GM19239 (cell line): Measurements from ENCODE around the gene KLKB1.
"Not testable (repeated sequence)": the region's sequence is repeated elsewhere in the genome, so short reads cannot be mapped to it uniquely, and the experiment has no call there.

ENCODE experiments used
- DNase-seq: peaks from one replicate; pipeline ENCODE4 v3.0.0; 2011; ENCODE audit warnings: low spot score; ENCODE audit not compliant: insufficient read length
- FAIRE-seq: peaks from 2 replicates; lab custom pipeline; 2011; peaks lifted over from hg19 to GRCh38; lab: Jason Lieb, UNC

Gene KLKB1

GRCh38 chr4:186260504-186261448, 33.5 kb downstream of the KLKB1 start:
- no peak for DNase-seq
- no peak for FAIRE-seq

DNA sequence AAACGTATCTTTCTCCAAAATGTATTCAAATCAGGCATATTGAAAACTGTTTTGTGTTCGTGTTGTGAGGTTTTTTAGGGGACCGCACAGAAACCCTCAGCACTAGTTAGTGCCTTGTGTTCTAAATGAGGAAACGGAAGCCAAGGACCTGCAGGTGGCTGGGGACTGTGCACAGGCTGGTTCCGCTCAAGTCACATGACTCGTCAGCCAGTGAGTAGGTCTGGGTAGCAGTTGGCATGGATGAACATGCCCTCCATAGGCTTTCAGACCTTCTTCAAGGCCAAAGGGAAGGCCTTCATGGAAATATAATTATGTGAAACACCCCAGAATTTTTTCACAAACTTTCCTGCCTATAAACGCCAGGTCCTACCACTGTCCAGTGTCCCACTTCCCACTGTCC, 37.4 kb downstream of the KLKB1 start:
- DNase-seq (no peak), FAIRE-seq (no peak)

DNA sequence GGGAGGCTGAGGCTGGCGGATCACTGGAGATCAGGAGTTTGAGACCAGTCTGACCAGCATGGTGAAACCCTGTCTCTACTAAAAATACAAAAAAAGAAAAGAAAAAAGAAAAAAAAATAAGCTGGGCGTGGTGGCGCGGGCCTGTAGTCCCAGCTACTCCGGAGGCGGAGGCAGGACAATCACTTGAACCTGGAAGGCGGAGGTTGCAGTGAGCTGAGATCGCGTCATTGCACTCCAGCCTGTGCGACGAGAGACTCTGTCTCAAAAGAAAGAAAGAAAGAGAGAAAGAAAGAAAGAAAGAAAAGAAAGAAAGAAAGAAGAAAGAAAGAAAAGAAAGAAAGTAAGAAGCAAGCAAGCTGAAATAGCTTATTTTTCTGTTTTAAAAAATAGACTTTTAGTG, 37.9 kb downstream of the KLKB1 start:
- DNase-seq, FAIRE-seq: not testable (repeated sequence)

GRCh38 chr4:186265683-186266652, 38.7 kb downstream of the KLKB1 start, which contains the start of gene F11:
Gene F11 (plus strand): TSS chr4:186266189. CDS start chr4:186267137, 948 bp downstream.
- DNase-seq: no peak

DNA sequence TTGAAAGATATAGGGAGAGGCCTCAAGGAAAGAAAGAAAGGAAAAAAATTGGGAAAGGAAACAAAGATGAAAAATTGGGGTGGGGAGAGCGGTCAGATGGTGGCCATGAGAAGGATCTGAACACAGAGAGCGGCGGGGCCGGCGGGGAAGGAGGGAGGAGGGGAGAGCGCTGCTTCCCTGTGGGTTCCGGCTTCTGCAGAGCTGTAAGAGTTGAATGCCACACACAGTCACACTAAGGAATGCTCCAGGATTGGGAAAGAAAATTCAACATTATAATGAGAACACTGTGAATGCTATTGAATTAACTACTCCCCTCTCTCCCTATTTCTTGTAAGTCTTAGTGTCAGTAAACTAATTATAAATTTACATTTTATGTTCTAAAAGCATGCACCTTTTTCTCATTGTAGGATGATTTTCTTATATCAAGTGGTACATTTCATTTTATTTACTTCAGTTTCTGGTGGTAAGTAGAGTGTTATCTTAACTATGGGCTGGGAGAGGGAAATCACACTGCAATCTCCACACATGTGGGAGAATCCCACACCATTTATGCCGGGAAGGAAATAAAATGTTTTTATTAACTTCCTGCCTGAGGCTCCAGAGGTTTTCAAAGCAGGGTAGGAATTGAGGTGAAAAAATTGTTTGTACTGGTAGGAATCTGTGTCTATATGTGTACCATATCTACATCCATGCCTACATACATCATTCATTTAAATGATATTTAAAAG, 39.6 kb downstream of the KLKB1 start:
- DNase-seq (no peak), FAIRE-seq (no peak)

More at GRCh38 chr4:186265683-186266652, 38.7 kb downstream of the KLKB1 start, which contains the start of gene F11:
- FAIRE-seq: no peak

DNA sequence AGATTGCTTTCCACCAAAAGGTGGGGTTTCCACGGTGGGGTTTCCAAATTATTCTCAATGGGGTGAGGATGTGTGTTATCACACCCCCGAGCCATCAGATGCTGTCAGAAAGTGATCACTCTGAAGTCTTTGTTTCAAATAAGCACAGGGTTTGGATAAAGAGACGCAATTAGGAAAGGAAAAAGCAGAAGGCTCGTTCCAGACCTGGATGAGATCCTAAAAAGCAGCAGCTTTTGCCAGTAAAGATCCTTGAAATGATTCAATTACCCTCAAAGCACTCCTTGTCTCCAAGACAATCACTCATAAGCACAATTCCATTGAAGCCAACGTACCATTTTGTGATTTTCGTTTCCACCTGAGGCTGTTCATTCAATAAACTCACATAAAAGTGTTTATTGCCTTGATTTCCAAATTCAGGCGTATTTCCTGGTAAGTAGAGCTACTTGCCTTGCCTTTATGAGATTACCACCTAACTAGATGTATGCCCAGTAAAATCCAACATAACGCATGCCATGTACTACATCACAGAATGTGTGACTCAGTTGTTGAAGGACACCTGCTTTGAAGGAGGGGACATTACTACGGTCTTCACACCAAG, 43.9 kb downstream of the KLKB1 start:
- FAIRE-seq (no peak), DNase-seq (no peak)

- no peak for FAIRE-seq
- DNase-seq: no peak
Measured at GRCh38 chr4:186272699-186273391, 45.5 kb downstream of the KLKB1 start.

GRCh38 chr4:186273392-186273789, 46.1 kb downstream of the KLKB1 start:
- FAIRE-seq, DNase-seq: not testable (repeated sequence)

DNA sequence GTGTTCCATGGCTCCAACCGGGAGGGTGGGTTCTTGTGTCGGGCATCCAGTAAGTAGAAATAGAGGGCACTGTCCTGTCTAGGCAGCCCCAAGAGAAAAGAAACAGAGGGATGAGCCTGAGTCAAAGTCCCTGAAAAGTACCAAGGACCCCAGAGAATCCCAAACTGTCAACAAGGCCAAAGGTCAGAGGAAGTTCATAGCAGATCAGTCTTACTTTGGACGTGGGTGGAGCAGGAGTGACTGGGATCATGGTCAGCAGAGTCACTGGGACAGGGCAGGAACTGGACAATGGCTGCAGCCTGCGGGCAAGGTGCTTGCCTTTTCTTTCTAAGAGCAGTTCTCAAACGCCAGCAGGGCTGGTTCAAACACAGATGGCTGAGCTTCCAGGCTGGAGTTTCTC, 56.0 kb downstream of the KLKB1 start:
- no peak for FAIRE-seq
- no peak for DNase-seq

DNA sequence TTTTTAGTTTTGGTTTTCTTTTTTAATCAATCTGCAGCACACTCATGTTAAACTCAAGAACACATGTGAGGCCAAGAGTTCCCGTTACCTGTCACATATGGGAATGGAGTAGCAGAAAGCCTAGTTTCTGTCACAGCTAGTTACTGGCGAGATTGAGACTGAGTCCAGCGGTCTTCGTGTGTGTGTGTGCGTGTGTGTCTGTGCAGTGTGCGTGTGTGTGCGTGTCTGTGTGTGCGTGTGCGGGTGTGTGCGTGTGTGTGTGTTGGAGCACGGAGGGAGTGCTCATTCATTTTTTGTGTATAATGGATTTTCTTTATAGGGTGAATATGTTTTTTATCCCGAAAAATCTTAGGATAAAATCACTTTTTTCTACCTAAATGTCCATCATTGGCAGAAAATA, 57.8 kb downstream of the KLKB1 start:
- no peak for FAIRE-seq
- DNase-seq: no peak

- FAIRE-seq: no peak
- DNase-seq: no peak
Measured at GRCh38 chr4:186286581-186286980, 59.3 kb downstream of the KLKB1 start.

DNA sequence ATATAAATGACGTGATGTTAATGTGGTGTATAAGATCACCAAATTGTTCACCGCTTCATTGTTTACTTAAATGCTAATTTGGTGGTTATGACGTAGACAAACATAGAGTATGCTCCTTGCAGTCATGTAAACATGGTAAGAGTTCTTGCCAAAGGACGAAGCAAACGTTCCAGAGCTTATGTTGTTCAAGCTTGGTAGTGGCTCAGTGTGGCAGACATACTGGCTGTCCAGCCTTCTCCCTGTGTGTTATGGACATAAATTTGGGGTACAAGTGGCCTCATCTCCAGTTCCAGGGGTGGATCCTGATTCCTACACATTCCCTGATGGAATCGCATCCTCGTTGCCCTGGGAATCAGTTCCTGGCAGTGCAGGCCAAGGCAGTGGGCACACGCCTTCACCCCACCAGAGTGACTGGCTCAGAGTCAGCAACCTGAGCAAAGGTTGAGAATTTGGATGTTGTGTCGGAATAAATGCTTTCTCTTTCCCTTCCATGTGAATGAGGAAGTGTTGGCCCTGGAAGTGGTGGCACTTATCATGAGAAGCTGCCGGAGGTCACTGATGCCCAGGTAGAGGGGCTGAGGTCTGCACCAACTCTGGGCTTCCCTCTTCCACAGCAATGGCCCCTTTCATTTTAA, 64.1 kb downstream of the KLKB1 start:
- DNase-seq (no peak), FAIRE-seq (no peak)

DNA sequence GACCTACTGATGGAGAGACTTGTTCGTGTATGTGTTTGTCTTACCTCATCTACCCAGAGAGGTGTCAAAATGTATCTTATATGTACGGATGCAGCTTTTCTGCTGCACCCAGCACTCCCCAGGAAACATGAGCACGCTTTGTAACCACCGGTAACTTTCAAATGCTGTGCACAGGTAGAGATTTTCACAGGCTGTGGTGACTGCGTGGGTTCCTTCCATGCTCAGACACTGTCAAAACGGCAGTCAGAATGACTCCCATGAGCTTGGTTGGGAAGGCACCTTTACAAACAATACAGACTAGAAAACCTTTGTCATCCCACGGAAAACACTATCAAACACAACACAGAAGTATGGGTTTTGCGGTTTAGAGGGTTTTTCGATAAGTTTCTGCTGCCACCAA, 66.9 kb downstream of the KLKB1 start:
- DNase-seq (no peak), FAIRE-seq (no peak)

DNA sequence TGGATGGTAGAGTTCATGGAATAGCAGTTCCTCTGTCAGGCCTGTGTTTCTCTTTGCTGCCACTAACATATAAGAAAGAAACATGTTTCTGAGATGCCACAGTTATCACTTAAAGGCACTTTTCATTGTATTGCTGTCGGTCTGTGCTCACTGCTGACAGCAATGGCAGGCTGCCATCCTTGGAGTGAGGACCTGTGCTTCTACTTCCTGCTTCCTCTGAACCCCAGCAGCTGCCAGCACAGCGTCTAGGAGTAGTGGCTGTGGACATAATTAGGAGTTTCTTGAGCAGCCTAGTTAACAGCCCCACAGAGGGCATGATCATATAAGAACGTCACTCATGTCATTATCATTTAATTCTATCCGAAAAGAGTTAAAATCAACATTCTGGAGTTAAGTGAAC, 69.2 kb downstream of the KLKB1 start:
- FAIRE-seq (no peak), DNase-seq (no peak)

DNA sequence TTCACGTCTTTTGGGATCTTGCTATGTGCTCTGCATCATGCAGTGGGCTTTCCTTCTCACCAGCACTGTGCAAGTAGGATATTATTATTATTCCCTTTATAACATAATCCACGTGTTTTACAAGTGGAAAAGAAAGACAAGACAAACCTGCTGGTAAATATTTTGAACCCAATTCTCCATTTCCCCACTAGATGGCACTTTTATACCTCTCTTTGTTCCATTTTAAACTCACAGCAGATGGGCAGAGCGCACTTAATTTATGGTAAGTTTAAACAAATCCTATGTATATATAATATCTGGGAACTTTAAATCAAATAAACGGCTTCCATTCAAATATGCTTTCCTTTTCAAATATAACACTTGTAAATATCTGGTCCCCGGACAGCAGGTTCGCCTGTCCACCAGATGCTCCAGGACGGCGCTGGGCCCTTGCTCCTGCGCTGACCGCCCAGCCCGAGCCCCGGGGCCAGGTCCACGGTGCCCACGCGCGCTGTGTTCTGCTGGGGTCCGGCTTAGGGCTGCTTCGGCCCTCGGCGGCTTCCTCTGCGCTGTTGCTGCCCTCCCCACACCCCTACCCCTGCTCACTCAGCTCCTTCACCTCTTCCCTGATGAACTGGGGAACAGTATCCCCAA, 69.8 kb downstream of the KLKB1 start:
- DNase-seq (peak; percentile 45), FAIRE-seq (peak; percentile 40)

DNA sequence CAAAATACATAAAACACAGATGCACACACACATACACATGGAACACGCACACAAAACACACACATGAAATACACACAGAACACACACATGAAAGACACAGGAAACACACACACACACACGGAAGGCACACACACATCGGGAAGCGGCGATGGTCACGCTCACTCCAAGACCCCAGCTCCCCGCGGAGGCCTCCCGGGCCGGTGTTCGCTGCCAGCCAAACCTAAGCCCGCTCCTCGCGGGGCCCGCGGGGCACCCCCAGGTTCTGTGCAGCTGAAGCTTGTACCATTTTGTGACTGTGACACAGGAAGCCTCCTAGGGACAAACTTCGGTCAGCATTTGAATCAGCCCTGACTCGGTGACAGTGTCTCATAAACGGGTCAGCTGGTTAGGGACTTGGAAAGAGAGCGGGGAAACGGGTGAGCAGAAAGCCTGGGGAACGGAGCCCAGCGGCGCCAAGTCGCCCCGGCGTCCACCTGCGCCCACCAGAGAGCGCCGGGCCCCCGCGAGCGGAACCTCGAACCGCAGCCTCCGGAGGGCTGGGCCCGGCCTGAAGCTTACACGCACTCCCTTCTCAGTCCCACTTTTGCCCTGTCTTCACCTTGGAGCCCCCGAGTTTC, 70.8 kb downstream of the KLKB1 start:
- DNase-seq (no peak), FAIRE-seq (no peak)

GRCh38 chr4:186299291-186299690, 72.0 kb downstream of the KLKB1 start:
- FAIRE-seq (no peak), DNase-seq (no peak)
